Esophagus muscularis mucosa (tissue), 4 donors: ENCODE measurements around the gene RCOR1. TPM values are rescaled to one million over a fixed set of nuclear protein-coding genes. Genes with fewer than 3 reads are reported as not detected.
"Not testable (repeated sequence)": the region's sequence is repeated elsewhere in the genome, so short reads cannot be mapped to it uniquely, and the experiment has no call there.

Experiments
- DNase-seq: peaks from one replicate; pipeline ENCODE4 v3.0.0-alpha.2; 2017; ENCODE audit errors: extremely low spot score
- H3K27ac ChIP-seq, 4 donors: fragments of 200-600 bp; sonication (generic); replicated peaks in 1 of 4; 1 replicate in 3 of 4; 2 replicates in 1 of 4; pipeline ENCODE4 v1.5.1; 2016 to 2019; ENCODE audit warnings: mild to moderate bottlenecking in 1 of 4
- H3K27me3 ChIP-seq, 4 donors: fragments of 200-600 bp; sonication (generic); one replicate each; pipeline versions ENCODE4 v1.5.1 to v1.6.0; 2016 to 2019
- H3K36me3 ChIP-seq, 4 donors: fragments of 200-600 bp; sonication (generic); one replicate each; pipeline ENCODE4 v1.5.1; 2016 to 2019
- H3K4me1 ChIP-seq, 4 donors: fragments of 200-600 bp; sonication (generic); one replicate each; pipeline ENCODE4 v1.5.1; 2016 to 2019
- H3K4me3 ChIP-seq, 4 donors: fragments of 200-600 bp; sonication (generic); 1 replicate in 2 of 4; 2 replicates in 2 of 4; pipeline ENCODE4 v1.5.1; 2016 to 2019; ENCODE audit warnings: mild to moderate bottlenecking in 4 of 4, moderate library complexity in 1 of 4
- H3K9me3 ChIP-seq, 4 donors: fragments of 200-600 bp; sonication (generic); 1 replicate in 3 of 4; 2 replicates in 1 of 4; pipeline ENCODE4 v1.5.1; 2016 to 2019
- EP300 ChIP-seq: sonication (generic); formaldehyde crosslinking; IDR thresholded peaks from one replicate; pipeline ENCODE4 v1.6.1; 2017; ENCODE audit warnings: antibody characterized with exemption
- POLR2A ChIP-seq: fragments of 450-650 bp; IDR thresholded peaks from one replicate; pipeline ENCODE4 v1.6.1; 2017; ENCODE audit warnings: antibody characterized with exemption, moderate library complexity, mild to moderate bottlenecking, low read depth
- POLR2AphosphoS5 ChIP-seq, 2 donors: sonication (generic); formaldehyde crosslinking; IDR thresholded peaks; one replicate each; pipeline ENCODE4 v1.6.1; 2017; ENCODE audit warnings: antibody characterized with exemption in 2 of 2
- WGBS: methylation state at CpG from one replicate; pipeline ENCODE4 v1.1.5; 2018; 5-methylcytosine and 5-hydroxymethylcytosine counted together
- intact Hi-C: fragments of 100-400 bp; cut with DNase I; formaldehyde crosslinking; loops from one replicate; pipeline ENCODE4 v1.15.1; 2023
- total RNA-seq, 4 donors: library from RNA; depleted of rRNA; stranded (reverse); fragments of >200 nt; gene quantifications; one replicate each; pipeline versions ENCODE4 v1.1.0 to v1.2.1, GENCODE V29; 2016
- TF ChIP-seq, protein P1 (sequence below), 3 experiments: fragments of 200-600 bp in 2 of 3; fragments of 450-650 bp in 1 of 3; sonication (generic) in 2 of 3; IDR thresholded peaks; one replicate each; pipeline ENCODE4 v1.5.1; 2017 to 2019; ENCODE audit warnings: antibody characterized with exemption in 3 of 3, mild to moderate bottlenecking in 2 of 3, moderate library complexity in 1 of 3

RCOR1 gene
- total RNA-seq, 4 donors from 2014 or later: 12.9 to 14.8 (median 13.8) TPM

GRCh38 chr14:102764220-102764671 lies 171.8 kb downstream of the RCOR1 start:
- 71% methylated on average over 11 of the region's 11 CpGs for WGBS
- Histone ChIP-seq H3K36me3 (no peaks in the 10 kb centered on the region), H3K9me3 (no peaks in the 10 kb centered on the region), H3K4me3 (no peak overlapping the region), H3K27me3 (peaks cover 0 to 44% (median 4%) of the 10 kb centered on the region in 4 donors), H3K4me1 (peaks cover 0 to 9% (median 8%) of the 10 kb centered on the region in 4 donors), H3K27ac (no peak overlapping the region)
- TF ChIP-seq POLR2AphosphoS5 (IDR thresholded peaks at IDR 0.05) (no peak), EP300 (no peak), POLR2A (no peak)
- TF ChIP-seq, protein P1, sequence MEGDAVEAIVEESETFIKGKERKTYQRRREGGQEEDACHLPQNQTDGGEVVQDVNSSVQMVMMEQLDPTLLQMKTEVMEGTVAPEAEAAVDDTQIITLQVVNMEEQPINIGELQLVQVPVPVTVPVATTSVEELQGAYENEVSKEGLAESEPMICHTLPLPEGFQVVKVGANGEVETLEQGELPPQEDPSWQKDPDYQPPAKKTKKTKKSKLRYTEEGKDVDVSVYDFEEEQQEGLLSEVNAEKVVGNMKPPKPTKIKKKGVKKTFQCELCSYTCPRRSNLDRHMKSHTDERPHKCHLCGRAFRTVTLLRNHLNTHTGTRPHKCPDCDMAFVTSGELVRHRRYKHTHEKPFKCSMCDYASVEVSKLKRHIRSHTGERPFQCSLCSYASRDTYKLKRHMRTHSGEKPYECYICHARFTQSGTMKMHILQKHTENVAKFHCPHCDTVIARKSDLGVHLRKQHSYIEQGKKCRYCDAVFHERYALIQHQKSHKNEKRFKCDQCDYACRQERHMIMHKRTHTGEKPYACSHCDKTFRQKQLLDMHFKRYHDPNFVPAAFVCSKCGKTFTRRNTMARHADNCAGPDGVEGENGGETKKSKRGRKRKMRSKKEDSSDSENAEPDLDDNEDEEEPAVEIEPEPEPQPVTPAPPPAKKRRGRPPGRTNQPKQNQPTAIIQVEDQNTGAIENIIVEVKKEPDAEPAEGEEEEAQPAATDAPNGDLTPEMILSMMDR (IDR thresholded peaks at IDR 0.05): no peak
- intact Hi-C loops: no loop called here
- no peak for DNase-seq

GRCh38 chr14:102765770-102766169 lies 173.3 kb downstream of the RCOR1 start:
- not testable (repeated sequence) for H3K4me1 ChIP-seq, H3K9me3 ChIP-seq, DNase-seq

DNA sequence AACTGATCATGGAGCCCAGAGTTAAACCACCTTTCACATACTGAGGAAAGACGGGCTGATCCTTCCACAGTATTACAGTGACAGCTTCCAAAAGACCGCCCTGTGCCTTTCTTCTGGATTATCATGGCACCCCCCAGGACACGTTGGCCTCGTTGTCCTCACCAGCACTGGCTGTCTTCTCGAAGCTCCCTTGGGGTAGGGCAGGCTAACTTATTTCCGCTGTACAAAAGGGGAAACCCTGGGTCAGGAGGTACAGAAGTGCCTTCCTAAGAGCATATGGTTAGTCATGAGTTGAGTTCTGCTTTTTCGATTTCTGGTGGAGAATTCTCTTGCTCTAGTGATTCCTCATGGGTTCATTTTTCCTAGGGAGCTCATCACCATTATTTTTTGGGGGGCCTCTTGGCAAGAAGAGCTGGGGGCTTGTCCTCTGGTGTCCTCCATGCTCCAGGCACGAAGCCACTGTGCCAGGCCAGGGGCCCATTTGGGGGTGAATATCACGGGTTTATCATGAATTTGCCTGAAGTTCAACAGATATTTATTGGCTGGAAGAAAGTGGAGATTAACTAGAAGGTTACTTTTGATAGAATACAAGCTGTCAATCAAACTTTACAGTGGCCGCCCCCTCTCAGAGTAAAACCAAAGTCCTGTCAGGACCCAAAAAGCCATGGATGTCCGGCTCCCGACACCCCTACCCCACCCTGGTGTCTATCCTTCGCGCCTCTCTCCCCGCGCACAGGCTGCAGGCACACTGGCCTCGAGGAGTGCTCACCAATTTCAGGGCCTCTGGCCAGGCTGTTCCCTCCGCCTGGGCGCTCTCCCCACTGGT lies 176.0 kb downstream of the RCOR1 start:
- 76% methylated on average over 12 of the region's 19 CpGs for WGBS
- intact Hi-C loops: no loop called here

More at GRCh38 chr14:102765770-102766169, 173.3 kb downstream of the RCOR1 start:
- peaks cover 0 to 29% (median 3%) of the 10 kb centered on the region in 4 donors for H3K27me3 ChIP-seq
- H3K4me3 ChIP-seq, H3K36me3 ChIP-seq, H3K27ac ChIP-seq, intact Hi-C loops: not testable (repeated sequence)
- WGBS: 86% methylated on average over 7 of the region's 8 CpGs

DNA sequence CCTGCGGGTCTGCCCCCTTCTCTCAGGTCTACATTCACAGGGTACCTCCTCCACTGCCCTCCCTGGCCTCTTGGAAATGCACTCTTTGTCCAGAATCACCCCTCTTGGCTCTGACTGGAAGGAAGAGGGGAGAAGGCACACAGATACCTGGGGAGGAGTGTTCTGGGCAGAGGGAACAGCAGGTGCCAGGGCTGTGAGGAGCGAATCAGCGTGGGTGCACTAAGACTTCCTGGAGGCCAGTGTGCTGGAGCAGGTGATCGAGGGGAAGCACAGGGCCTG lies 176.5 kb downstream of the RCOR1 start:
- TF ChIP-seq POLR2AphosphoS5 (IDR thresholded peaks at IDR 0.05): no peak
- H3K4me3 ChIP-seq: no peak overlapping the region
- DNase-seq: no peak
- no peaks in the 10 kb centered on the region for H3K36me3 ChIP-seq
- H3K9me3 ChIP-seq: no peaks in the 10 kb centered on the region
- peaks cover 0 to 1% (median 0%) of the 10 kb centered on the region in 4 donors for H3K27me3 ChIP-seq
- no peak overlapping the region for H3K27ac ChIP-seq
- intact Hi-C loops: no loop called here
- 100% methylated on average over 4 of the region's 4 CpGs for WGBS
- no peaks in the 10 kb centered on the region for H3K4me1 ChIP-seq

More for the DNA sequence above, 176.0 kb downstream of the RCOR1 start:
- Histone ChIP-seq H3K4me3 (no peak overlapping the region), H3K9me3 (no peaks in the 10 kb centered on the region), H3K27me3 (peaks cover 0 to 5% (median 0%) of the 10 kb centered on the region in 4 donors), H3K27ac (no peak overlapping the region), H3K4me1 (no peaks in the 10 kb centered on the region), H3K36me3 (no peaks in the 10 kb centered on the region)
- TF ChIP-seq POLR2A (no peak), EP300 (no peak), POLR2AphosphoS5 (IDR thresholded peaks at IDR 0.05) (no peak)
- TF ChIP-seq, protein P1 (IDR thresholded peaks at IDR 0.05): no peak
- DNase-seq: no peak

DNA sequence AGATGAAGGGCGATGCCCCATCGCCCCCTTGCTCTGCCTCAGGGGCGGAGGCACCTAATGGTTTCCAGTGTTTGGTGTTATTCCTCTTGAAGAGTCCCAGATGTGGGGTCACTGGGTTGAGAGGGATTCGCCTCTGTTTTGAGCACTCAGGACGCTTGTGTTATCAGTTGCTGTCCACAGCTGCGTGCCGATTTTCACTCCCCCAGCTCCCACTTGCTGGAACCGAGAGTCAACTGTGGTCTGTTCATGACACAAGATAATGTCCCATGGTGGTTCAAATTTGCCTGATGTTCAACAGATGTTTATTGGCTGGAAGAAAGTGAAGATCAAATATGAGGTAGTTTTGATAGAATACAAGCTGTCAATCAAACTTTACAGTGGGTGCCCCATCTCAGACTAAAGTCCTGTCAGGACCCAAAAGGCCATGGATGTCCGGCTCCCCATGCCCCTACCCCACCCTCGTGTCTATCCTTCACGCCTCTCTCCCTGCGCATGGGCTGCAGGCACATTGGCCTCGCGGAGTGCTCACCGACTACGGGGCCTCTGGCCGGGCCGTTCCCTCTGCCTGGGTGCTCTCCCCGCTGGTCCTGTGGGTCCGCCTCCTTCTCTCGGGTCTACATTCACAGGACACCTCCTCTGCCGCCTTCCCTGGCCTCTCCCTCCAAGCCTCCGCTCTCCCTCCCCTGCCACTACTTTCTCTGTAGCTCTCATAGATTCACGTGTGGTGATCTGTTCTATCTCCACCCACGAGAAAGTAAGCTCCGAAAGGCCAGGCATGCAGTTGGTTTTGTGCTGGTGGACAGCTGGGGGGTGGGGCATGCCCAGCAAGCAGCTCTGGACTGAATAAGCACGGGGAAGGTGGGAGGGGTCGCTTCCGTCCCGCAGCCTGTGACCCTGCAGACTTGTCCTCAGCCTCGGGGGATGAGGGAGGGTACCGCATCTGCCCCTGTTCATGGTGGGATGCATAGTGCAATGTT lies 178.0 kb downstream of the RCOR1 start:
- no peaks in the 10 kb centered on the region for H3K9me3 ChIP-seq
- no peak overlapping the region for H3K4me3 ChIP-seq
- WGBS: 81% methylated on average over 28 of the region's 32 CpGs
- TF ChIP-seq, protein P1 (IDR thresholded peaks at IDR 0.05): no peak
- TF ChIP-seq POLR2AphosphoS5 (IDR thresholded peaks at IDR 0.05) (no peak), POLR2A (no peak), EP300 (no peak)
- H3K4me1 ChIP-seq: peaks cover 0 to 9% (median 6%) of the 10 kb centered on the region in 4 donors
- H3K27ac ChIP-seq: no peak overlapping the region
- H3K36me3 ChIP-seq: no peaks in the 10 kb centered on the region
- intact Hi-C loops: loop anchor here (10.0 kb wide), 1 partner anchor 144 kb away; no protein-coding TSS in a partner anchor
- no peaks in the 10 kb centered on the region for H3K27me3 ChIP-seq
- DNase-seq: no peak
